Measurements from ENCODE around the gene CNTN5.
A peak's percentile ranks its signal among the peaks of the same experiment; 100 is the strongest.

CNTN5 gene

GRCh38 chr11:99718291-99718690 is 697.5 kb downstream of the CNTN5 start:
- TF ChIP-seq TOX (CRISPR knock-in tag; IDR thresholded peaks at IDR 0.05; ENCODE audit: borderline replicate concordance) (no peak), RARB (CRISPR knock-in tag; IDR thresholded peaks at IDR 0.05) (no peak)
- no peak for ATAC-seq

- no peak for TF ChIP-seq ARNTL (CRISPR knock-in tag; IDR thresholded peaks at IDR 0.05; ENCODE audit: borderline replicate concordance, low read depth)
- no peak for TF ChIP-seq OSR1 (CRISPR knock-in tag; IDR thresholded peaks at IDR 0.05)
- no peak for TF ChIP-seq ZFP30 (CRISPR knock-in tag; IDR thresholded peaks at IDR 0.05)
- no peak for TF ChIP-seq ZC3H10 (CRISPR knock-in tag; IDR thresholded peaks at IDR 0.05)
- no peak for TF ChIP-seq TOX (CRISPR knock-in tag; IDR thresholded peaks at IDR 0.05; ENCODE audit: borderline replicate concordance)
- no peak for TF ChIP-seq ZNF8 (CRISPR knock-in tag; IDR thresholded peaks at IDR 0.05)
- TF ChIP-seq CSRNP3 (CRISPR knock-in tag; IDR thresholded peaks at IDR 0.05), result no peak
- no peak for TF ChIP-seq TCF4 (CRISPR knock-in tag; IDR thresholded peaks at IDR 0.05; ENCODE audit: borderline replicate concordance)
- TF ChIP-seq ESRRG (CRISPR knock-in tag; IDR thresholded peaks at IDR 0.05), result no peak
- TF ChIP-seq RARB (CRISPR knock-in tag; IDR thresholded peaks at IDR 0.05), result no peak
- no peak for TF ChIP-seq ZNF565 (CRISPR knock-in tag; conservative IDR thresholded peaks at IDR 0.05; ENCODE audit: low read depth)
- ATAC-seq, result peak; percentile 63; the same call in 2 of the 3 replicates
Measured at GRCh38 chr11:99739464-99740089, 718.8 kb downstream of the CNTN5 start.

GRCh38 chr11:99742501-99742900 is 721.8 kb downstream of the CNTN5 start:
- TF ChIP-seq POU6F1 (CRISPR knock-in tag; IDR thresholded peaks at IDR 0.05; ENCODE audit: borderline replicate concordance, low read depth), result no peak
- no peak for TF ChIP-seq SNAI2 (CRISPR knock-in tag; IDR thresholded peaks at IDR 0.05)
- no peak for TF ChIP-seq ESRRG (CRISPR knock-in tag; IDR thresholded peaks at IDR 0.05)
- no peak for TF ChIP-seq ISL1 (CRISPR knock-in tag; IDR thresholded peaks at IDR 0.05)
- no peak for TF ChIP-seq ZFP3 (CRISPR knock-in tag; IDR thresholded peaks at IDR 0.05)
- TF ChIP-seq TOX (CRISPR knock-in tag; IDR thresholded peaks at IDR 0.05; ENCODE audit: borderline replicate concordance), result no peak
- no peak for TF ChIP-seq PATZ1 (CRISPR knock-in tag; IDR thresholded peaks at IDR 0.05; ENCODE audit: borderline replicate concordance)
- no peak for TF ChIP-seq TCF4 (CRISPR knock-in tag; IDR thresholded peaks at IDR 0.05; ENCODE audit: borderline replicate concordance)
- TF ChIP-seq, protein P1, sequence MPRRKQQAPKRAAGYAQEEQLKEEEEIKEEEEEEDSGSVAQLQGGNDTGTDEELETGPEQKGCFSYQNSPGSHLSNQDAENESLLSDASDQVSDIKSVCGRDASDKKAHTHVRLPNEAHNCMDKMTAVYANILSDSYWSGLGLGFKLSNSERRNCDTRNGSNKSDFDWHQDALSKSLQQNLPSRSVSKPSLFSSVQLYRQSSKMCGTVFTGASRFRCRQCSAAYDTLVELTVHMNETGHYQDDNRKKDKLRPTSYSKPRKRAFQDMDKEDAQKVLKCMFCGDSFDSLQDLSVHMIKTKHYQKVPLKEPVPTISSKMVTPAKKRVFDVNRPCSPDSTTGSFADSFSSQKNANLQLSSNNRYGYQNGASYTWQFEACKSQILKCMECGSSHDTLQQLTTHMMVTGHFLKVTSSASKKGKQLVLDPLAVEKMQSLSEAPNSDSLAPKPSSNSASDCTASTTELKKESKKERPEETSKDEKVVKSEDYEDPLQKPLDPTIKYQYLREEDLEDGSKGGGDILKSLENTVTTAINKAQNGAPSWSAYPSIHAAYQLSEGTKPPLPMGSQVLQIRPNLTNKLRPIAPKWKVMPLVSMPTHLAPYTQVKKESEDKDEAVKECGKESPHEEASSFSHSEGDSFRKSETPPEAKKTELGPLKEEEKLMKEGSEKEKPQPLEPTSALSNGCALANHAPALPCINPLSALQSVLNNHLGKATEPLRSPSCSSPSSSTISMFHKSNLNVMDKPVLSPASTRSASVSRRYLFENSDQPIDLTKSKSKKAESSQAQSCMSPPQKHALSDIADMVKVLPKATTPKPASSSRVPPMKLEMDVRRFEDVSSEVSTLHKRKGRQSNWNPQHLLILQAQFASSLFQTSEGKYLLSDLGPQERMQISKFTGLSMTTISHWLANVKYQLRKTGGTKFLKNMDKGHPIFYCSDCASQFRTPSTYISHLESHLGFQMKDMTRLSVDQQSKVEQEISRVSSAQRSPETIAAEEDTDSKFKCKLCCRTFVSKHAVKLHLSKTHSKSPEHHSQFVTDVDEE (CRISPR knock-in tag; IDR thresholded peaks at IDR 0.05), result no peak
- TF ChIP-seq PPARA (CRISPR knock-in tag; IDR thresholded peaks at IDR 0.05; ENCODE audit: borderline replicate concordance), result no peak
- TF ChIP-seq ZNF565 (CRISPR knock-in tag; conservative IDR thresholded peaks at IDR 0.05; ENCODE audit: low read depth), result no peak
- no peak for TF ChIP-seq ZFP30 (CRISPR knock-in tag; IDR thresholded peaks at IDR 0.05)
- TF ChIP-seq RARB (CRISPR knock-in tag; IDR thresholded peaks at IDR 0.05), result no peak
- TF ChIP-seq ZNF70 (CRISPR knock-in tag; IDR thresholded peaks at IDR 0.05), result no peak
- no peak for ATAC-seq

DNA sequence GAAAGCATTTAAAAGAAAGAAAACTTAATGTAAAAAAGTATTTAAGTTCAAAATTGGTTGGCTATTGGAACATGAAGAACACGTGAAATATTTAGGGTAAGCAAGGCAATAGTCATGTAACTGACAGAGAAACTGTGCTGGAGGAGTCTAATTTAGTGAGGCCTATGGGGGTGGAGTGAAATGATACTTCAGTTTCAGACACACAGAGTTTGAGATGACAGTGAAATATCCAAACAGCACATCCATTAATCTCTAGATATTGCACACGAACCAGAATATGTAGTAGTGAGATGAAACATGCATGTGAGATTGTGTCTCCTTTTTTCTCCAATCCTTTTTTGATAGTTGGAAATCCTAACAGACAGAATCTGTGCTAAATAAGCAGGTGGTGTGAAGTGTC is 739.0 kb downstream of the CNTN5 start:
- TF ChIP-seq, protein P1 (CRISPR knock-in tag; IDR thresholded peaks at IDR 0.05), result no peak
- no peak for TF ChIP-seq SNAI2 (CRISPR knock-in tag; IDR thresholded peaks at IDR 0.05)
- no peak for TF ChIP-seq PPARA (CRISPR knock-in tag; IDR thresholded peaks at IDR 0.05; ENCODE audit: borderline replicate concordance)
- TF ChIP-seq ZC3H10 (CRISPR knock-in tag; IDR thresholded peaks at IDR 0.05), result no peak
- TF ChIP-seq ZNF70 (CRISPR knock-in tag; IDR thresholded peaks at IDR 0.05), result no peak
- TF ChIP-seq OSR1 (CRISPR knock-in tag; IDR thresholded peaks at IDR 0.05), result no peak
- no peak for TF ChIP-seq RARB (CRISPR knock-in tag; IDR thresholded peaks at IDR 0.05)
- no peak for TF ChIP-seq TCF4 (CRISPR knock-in tag; IDR thresholded peaks at IDR 0.05; ENCODE audit: borderline replicate concordance)
- TF ChIP-seq ZNF8 (CRISPR knock-in tag; IDR thresholded peaks at IDR 0.05), result no peak
- TF ChIP-seq ESRRG (CRISPR knock-in tag; IDR thresholded peaks at IDR 0.05), result no peak
- no peak for ATAC-seq

Data from SK-N-SH treated with all-trans-retinoic acid at 6 μM for 48 hours (cell line).